CD4-positive, alpha-beta T cell treated with Interleukin-15 for 1 hour (primary cell): ENCODE data around the gene COBL.

Experiments used
- DNase-seq: peaks from one replicate; pipeline ENCODE4 v3.0.0-alpha.2; 2020

COBL gene

DNA sequence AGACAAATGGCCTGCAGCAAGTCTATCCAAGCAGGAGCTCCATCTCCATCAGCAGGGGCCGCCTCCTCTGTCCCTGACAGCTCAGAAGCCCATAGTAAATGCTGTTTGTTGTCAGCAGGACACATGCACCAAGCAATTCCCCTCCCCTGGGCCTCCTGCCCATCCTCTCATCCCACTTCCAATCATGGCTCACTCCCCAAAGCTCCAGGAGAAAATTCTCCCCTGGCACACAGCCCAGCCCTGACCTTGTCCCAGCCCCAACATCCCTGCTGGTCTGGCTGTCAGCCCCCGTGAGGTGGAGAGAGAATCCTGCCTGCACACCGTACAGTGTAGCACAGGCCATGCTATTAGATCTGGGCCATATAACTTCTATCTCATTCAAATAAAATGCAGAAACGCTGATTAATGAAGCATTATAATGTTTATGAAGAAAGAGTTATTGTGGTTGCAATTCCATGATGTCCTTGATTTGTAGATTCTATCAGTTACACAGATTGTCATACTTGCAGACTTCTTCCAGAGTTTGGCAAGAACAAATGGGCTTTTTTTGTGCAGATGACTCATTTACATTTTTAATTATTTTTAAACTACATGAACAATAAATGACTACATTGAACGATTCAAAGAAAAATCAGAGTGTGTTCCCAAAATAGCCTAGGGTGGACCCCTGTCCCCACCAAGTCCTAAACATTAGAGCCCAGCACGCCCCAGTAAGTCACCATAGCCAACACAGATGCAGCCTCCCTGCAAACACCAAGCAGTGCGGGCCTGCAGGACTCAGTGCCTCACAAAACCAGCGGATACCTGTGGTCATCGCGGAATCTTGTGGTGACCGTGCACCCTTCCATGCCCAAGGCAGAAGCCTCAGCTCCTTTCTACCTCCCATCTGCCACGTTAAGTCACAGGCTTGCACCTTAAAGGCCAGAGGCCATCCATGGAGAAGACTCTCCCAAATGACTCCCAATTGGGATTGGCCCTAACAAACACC is 70.1 kb downstream of the COBL start:
- DNase-seq = no peak

DNA sequence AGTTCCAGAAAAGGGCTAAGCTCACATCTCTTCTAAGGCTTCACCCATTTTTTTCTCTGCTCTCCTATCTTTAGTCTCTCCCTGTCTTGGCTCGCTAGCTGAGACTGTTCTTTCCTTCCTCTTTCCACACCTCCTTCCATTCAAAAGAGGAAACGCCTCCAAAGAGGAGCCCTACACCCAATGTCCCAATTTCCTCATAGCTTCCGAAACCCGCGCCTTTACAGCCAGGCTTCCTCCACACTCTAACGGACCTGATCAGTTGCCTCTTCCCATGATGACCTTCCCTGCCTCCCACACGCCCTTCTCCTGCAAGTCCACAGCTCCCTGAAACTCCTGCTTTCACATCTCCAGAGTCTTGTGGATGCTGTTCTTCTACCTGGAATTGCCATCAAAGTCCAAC is 71.7 kb downstream of the COBL start:
- no peak for DNase-seq

DNA sequence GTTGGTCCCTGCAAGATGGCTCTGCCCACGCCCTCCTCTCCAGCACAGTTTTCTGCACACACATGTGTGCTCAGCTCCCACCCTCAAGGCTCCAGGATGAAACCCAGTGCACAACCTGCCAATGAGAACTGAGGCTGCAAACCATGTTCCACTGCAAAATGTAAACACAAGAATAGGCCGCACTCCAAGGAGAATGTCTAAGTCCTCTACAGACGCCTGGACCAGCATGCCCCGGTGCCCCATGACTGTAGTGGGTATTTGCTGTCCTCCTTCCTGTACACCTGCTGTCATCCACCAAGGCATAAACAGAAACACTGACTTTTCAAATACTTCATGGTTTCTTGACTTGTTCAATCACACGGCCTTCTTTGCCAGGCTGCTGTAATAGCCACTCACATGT is 72.6 kb downstream of the COBL start:
- DNase-seq = no peak

DNA sequence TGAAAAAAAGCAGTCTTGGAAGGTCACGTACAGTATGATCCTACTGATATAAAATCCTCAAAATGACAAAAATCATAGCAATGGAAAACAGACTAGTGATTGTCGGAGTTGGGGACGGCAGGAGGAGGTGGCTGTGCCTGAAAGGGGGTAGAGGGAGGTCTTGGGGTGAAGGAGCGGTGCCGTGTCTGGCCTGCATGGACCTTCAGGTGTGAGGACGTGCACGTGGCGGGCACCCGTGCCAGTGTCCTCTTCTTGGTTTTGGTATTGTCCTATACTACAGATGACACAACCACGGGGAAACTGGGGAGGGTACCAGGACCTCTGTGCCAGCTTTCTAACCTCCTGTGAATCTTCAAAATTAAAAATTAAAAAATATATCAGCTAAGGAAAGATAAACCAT is 73.0 kb downstream of the COBL start:
- no peak for DNase-seq

DNA sequence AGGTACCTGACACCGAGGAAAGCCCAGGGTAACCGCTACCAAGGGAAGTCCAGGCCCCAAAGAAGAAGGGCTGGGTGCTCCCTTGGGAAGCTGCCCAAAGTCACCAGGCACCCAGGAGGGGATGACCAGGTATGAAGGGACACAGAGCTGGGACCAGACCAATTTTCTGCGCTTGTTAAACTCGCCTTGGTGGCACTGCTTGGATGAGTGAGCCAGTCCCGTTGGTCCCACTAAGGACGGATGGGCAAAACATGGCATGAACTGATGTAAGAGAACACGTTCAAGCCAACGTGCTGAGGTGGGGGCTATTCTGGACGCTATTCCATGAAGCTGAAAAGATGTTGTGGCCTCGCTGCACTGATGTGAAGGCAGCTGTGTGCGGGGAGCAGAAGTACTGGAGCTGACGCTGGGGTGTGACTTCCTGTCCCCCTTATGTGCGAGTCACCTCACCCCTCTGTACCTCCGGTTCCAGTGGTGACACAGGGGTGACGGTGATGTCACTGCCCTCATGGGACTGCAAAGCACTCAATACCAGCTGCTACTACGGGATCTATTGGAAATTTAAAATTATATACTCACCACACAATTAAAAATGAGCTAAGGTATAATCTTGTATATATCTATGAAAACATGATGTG is 73.6 kb downstream of the COBL start:
- DNase-seq = no peak

DNA sequence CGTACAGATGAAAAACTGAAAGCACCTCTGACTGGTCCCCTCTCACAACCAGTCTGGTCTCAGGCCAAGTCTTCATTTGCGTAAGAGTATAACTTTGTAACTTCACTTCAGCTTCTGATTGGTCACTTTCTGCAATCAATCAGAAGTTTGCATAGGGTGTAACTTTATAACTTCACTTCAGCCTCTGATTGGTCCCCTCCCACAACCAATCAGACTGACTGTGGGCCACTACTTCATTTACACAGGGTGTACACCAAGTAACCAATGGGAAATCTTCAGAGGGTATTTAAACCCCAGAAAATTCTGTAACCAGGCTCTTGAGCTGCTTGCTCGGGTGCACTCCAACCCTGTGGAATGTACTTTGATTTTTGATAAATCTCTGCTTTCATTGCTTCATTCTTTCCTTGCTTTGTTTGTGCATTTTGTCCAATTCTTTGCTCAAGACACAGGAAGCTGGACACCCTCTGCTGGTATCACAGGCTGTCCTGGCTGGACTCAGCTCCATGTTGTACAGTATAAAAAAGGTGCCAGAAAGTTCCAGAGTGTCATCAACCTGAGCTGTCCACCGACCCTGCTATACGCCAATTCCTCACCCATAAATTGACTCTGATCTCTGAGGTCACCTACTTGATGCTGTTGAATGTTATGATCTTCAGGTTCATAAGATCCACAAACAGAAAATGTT is 74.5 kb downstream of the COBL start:
- DNase-seq = no peak

DNA sequence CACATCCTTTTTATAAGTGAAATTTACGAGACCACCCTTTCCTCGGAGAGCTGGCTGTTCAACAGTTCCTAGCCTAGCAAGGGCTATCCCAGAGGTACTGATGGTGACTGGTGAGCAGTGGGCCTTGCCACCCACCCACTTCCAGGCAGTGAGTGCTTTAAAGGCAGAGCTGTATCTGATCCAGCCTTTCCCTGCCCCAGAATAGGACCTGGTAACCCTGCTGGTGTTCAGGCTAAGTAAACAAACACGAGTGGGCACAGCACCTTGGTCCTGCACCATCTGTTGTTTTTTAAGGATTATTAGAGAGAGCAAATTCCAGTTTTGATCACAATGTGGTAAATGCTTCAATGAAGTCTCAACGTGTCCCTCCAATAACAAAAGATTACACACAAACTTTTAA is 75.7 kb downstream of the COBL start:
- no peak for DNase-seq

DNA sequence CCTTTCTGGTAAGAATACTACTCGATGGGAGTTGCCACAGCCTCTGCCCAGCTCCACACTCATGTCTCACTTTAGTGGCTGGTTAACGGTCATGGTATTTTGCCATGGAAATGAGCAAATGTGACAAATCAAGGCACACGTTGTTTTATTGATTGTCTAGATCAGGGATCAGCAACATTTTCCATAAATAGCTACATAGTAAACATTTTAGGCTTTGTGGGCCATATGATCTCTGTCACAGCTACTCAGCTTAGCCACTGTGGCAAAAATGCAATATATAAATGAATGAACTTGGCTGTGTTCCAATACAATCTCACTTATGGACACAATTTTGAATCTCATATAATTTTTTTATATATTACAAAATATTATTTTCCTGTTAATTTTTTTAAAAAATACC is 76.9 kb downstream of the COBL start:
- DNase-seq = no peak

DNA sequence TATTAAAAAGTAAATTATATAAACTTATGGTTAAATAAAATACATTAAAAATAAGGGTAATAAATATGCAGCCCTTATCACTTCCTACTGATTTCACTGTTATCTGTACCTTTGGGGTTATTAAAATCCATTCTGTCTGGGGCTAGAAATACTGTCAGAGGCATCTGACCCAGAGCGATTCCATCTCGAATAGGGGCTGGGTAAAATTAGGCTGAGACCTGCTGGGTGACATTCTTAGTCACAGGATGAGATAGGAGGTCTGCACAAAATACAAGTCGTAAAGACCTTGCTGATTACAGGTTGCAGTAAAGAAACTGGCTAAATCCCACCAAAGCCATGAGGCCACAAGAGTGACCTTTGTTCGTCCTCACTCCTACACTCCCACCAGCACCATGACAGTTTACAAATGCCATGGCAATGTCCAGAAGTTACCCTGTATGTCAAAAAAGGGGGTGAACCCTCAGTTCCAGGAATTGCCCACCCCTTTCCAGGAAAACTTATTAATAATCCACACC is 77.6 kb downstream of the COBL start:
- no peak for DNase-seq

DNA sequence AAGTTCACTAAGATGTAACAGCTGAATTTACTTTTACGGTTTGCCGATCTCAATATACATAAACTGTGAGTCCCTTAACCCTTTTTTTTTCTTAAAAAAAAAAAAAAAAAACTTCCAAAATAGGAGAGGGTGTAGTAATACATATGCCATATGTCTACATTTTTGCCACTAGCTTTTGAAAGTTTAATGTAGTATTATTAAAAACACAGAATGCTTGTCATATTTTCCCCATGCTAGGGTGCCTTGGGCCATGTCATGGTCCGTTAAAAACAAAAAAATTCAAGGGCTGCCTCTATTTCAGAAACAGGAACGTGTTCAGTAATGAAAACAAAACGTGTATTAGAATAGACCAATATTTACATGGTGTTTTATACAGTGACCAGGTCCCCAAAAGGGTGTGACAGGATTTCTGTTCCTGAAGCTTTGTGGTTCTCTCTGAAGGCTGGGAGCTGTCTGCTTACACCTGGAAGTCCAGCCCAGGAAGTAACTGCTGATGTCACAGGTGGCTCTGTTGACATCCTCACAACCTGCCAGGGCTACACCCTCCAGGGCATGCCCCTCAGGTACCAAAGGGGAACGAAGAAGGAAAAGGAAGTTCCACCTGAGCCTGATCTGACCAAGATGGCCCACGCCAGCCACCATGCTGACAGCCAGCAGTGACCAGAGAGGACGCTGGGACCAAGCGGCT is 79.0 kb downstream of the COBL start:
- DNase-seq = no peak

DNA sequence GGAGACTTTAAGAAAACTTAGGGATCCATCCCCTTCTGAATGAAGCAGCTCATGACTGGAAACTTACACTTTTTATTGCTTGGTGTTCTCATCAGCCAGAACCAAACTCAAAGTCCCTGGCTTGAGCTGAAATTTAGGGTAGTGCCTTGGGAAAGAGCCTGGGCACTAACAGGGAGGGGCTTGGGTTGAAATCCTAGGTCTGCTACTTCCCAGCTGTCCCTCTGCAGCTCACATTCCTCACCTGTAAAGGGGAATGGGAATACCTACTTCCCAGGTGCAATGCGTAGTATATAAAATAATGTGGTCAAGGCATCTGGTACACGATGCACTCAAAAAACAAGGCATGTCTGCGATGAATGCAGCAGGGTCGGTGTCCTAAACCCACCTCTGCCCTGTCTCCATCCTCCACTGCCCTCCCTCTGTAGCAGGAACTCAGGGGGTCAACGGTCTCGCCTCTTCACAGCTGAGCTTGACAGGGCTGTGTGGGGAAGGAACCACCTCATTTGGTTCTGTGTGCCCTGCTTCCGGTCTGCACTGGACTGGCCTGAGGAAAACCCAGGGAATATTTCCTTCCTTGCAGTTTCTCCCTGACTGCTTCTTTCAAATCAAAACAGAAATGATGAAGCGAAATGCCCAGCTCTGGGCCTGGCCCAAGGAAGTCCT is 80.0 kb downstream of the COBL start:
- no peak for DNase-seq

DNA sequence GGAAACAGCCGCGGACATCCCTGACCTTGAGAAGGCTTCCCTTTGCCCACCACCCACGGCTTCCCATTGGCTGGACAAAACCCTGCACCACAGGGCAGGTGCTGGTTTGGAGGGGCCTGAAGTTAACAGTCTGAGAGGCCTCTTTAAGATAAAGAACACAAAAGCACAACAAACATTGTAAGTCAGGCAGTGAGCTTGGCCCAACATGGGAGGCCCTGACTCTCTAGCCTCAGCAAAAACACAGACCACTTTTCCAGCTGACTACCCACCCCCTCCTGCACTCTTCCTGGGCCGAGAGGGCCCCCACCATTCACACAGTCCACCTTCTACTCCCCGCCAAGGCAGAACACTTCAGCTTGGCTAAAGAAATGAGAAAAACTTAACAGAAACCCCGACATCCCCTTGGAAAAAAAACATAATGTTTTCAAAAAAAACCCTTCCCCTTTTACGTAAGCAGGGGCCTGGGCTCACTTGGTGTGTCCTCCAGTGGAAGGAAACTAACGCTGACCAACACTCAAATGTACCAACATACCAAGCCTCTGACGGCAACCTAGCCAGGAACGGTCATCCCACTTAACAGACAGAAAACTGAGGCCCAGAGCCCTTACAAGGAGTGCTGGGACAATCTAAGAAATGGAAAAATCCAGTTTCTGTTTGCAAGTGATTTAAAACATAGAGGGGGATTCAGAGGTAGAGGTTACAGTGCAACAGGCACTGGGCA is 80.9 kb downstream of the COBL start:
- no peak for DNase-seq

DNA sequence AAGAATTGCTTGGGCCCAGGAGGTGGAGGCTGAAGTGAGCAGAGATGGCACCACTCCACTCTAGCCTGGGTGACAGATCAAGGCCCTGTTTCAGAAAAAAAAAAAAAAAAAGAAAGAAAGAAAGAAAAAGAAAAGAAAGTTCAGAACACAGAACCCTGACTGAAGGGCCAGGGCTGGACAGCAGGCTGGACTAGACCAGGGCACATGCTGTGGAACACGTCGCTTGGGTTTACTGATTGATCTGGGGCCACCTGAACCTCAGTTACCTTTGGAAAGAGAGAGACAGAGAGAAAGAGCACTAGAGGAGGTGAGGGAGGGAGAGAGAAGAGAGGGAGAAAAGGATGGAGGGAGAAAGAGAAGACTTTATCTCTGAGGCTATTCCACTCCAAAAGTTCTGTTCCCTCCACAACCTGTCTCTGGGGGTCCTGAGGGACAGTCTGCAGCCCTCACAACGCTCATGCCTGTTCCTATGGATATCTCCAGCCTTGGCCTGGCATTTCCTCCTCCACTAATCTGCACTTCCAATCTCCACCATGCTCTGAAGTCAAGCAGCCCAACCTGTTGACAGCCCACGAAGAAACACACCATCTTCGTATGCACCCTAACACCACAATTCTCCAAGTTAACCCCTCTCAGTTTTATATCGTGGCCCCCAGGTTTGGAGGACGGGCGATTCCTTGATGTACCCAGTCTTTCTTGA is 81.8 kb downstream of the COBL start:
- no peak for DNase-seq

DNA sequence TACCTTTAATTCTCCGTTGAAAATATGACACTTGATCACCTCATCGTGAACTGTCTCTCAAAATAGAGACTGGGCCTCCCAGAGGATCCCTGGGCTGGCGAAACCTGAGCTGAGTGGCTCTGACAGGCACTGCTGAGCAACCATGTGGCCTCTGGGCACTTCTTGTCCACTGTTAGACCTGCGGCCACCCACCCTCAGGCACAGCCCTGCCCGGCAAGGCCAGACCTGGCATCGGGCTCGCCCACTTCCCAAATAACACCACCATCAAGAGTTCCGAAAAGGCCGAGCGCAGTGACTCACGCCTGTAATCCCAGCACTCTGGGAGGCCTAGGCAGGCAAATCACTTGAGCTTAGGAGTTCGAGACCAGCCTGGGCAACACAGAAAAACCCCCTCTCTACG is 82.5 kb downstream of the COBL start:
- DNase-seq = no peak

DNA sequence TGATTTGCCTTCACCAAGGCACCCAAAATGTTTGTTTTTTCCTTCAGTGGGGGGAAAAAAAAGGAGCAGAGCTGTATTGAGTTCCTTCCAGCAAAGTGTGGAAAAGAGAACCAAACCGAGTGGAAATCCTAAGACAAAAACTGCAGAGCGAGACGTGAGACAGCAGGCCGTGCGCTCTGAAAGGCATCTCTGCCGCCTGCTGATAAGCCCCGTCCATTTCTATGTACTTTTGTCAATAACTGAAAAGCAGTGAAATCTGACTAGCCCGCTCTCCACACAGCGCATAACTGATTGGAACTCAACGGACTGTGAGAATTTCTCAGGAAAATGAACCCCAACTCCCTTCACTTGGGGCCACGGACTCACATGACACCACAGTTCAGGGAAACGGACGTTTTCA is 83.2 kb downstream of the COBL start:
- no peak for DNase-seq

DNA sequence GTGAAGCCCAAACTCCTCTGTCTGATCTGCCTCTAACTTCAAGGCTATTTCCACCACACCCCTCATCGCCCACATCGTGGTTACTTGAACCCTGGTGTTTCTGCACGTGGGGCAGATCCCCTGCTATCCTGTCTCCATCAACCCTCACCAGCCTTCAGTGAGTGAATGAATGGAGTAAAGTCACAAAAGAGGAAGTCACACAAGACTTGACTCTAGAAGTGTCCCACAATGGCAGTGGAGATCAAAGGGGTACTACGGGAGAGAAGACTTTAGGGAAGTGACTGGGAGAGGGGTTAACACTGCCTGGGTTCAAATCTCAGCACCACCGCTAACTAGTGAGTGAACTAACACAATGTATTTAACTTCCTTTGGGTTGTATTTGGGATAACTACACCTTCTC is 85.9 kb downstream of the COBL start:
- no peak for DNase-seq

DNA sequence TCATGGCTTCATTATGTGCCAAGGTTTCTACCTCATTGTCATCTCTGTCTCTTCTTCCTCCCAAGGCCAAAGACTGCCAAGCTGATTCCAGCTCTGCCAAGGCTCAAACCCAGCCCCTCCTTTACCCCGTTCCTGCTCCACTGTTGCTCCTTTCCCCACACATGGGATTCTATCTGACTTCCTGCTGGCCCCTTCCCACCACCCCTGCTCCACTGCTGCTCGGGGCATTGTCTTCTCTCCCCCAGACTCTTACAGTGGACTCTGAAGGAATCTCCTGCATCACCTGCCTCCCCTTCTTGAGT is 86.3 kb downstream of the COBL start:
- no peak for DNase-seq

DNA sequence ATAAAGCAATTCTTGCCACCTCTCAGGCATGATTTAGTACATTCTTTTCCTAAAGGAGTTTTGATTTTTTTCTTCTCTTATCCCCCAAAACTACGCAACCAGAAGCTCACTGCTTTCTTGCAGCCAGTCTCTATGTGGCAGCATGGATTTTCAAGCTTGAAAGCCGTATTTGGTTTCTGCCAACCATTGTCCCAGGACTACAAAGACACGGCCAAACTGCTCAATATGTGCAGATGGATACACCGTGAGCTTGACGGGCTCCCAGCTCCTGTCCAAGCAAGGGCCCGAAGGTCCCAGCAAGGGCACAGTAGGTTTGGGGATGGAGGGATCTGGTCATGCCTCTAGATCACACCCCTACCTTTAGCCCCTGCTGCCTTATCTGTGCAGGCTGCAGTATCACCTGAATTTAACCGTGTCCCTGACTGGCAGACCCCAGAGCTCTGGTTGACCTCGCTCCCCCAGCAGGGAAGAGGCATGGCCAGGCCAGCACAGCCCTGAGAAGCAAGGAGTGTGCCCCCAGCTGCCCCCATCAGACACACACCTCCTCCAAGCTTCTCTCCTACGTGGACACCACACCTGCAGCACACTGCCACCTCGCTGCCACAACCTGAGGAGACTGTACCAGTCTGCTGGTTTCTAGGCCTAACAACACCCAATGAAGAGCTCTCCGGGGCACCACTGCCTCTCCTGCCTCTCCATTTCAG is 86.8 kb downstream of the COBL start:
- DNase-seq = no peak

DNA sequence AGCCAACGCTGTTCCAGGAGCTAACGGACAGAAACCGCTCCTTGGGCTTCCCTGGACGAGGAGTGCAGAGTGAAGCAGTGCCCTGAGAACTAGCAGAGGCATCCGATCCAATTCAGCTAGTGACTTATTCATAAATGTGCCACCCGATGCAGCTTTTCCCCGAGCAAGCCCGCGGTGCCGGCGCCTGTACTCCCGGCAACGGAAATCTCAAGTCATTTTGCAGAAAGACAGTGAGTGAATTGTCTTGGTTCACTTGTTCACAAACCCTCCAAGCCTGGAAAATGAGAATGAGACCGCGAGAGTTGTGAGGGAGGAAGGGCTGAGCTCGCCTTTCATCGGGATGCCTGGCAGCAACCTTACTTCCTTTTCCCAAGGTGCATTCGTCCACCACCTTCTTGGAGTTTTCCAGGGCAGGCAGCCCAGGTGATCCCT is 87.5 kb downstream of the COBL start:
- no peak for DNase-seq

DNA sequence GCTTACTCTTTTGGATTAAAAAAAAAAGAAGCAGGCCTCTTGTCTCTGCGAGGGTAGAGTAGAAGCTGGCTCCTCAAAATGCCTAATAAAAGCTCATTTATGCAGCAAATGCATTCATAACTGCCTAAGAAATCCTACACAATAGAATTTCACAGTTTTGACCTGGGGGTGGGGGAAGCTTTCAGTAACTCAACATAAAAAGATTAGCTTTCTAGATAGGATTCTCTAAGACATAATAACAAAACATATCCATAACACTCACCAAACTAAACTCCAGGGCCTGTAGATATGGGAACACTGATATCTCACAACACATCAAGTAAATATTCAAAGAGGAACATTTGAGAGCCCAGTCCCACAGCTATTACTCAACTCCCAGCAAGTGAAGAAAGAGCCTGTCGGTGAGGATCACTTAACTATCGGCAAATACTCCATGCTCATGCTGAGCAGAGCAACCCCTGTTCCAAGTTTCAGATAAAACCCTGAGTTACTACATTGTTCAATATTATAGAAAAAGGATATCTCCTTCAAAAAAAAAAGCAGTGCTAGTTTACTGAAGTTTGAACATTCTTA is 88.1 kb downstream of the COBL start:
- no peak for DNase-seq
